ENCODE measurements around the gene MYL7.

DNA sequence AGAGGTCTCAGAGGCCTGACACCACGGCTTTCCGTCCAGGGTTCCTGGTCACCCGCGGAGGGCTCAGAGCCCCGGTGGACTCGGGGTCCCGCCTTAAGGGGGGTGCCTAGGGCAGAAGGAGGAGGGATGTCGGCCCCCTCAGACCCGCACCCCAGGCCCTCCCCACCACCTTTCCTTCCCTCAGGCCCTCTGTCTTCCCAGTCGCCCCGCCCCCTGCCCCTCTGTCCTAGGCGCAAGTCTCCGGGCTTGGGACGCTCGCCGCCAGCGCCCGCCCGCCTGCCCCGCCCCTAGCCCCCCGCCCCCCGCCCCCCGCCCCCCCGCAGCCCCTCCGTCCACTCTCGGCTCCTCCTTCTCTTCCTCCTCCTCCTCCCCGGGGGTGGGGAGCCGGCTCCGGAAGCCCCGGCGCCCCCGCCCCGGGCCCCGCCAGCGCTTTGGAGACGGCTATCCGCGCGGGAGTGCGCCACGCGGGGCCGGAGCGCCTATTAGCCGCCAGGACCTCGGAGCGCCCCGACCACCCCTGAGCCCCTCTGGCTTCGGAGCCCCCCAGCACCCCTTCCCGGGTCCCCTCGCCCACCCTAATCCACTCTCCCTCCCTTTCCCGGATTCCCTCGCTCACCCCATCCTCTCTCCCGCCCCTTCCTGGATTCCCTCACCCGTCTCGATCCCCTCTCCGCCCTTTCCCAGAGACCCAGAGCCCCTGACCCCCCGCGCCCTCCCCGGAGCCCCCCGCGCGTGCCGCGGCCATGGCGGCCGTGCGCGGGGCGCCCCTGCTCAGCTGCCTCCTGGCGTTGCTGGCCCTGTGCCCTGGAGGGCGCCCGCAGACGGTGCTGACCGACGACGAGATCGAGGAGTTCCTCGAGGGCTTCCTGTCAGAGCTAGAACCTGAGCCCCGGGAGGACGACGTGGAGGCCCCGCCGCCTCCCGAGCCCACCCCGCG, 36.9 kb downstream of the MYL7 start, which contains the start of gene AEBP1:
- TF ChIP-seq, protein P1, sequence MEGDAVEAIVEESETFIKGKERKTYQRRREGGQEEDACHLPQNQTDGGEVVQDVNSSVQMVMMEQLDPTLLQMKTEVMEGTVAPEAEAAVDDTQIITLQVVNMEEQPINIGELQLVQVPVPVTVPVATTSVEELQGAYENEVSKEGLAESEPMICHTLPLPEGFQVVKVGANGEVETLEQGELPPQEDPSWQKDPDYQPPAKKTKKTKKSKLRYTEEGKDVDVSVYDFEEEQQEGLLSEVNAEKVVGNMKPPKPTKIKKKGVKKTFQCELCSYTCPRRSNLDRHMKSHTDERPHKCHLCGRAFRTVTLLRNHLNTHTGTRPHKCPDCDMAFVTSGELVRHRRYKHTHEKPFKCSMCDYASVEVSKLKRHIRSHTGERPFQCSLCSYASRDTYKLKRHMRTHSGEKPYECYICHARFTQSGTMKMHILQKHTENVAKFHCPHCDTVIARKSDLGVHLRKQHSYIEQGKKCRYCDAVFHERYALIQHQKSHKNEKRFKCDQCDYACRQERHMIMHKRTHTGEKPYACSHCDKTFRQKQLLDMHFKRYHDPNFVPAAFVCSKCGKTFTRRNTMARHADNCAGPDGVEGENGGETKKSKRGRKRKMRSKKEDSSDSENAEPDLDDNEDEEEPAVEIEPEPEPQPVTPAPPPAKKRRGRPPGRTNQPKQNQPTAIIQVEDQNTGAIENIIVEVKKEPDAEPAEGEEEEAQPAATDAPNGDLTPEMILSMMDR (IDR thresholded peaks at IDR 0.05): no peak
- TF ChIP-seq POLR2A (IDR thresholded peaks at IDR 0.05): no peak

Data from thyroid gland (tissue), 4 donors.